GM06990 (cell line): ENCODE measurements around the gene SNTB2.

ENCODE experiments used
- DNase-seq: peaks from one replicate; pipeline ENCODE4 v3.0.0-alpha.2; 2011; ENCODE audit not compliant: insufficient read length; ENCODE audit errors: extremely low read depth
- H3K27me3 ChIP-seq: replicated peaks from 2 replicates; pipeline ENCODE4 v1.6.0; 2011; ENCODE audit warnings: low read length; ENCODE audit not compliant: control insufficient read depth, insufficient read depth
- H3K36me3 ChIP-seq: 2 replicates; pipeline ENCODE4 v1.5.1; 2011; ENCODE audit warnings: low read length; ENCODE audit not compliant: control insufficient read depth, insufficient read depth
- H3K4me3 ChIP-seq: replicated peaks from 2 replicates; pipeline ENCODE4 v1.5.1; 2011; ENCODE audit warnings: low read depth, mild to moderate bottlenecking, control low read depth, low read length
- TF ChIP-seq, protein P1 (sequence below): IDR thresholded peaks from 2 replicates; pipeline ENCODE4 v1.5.1; 2011; ENCODE audit warnings: low read length, control low read depth, mild to moderate bottlenecking, inconsistent platforms; ENCODE audit not compliant: insufficient read depth, poor library complexity, severe bottlenecking

SNTB2 gene

DNA sequence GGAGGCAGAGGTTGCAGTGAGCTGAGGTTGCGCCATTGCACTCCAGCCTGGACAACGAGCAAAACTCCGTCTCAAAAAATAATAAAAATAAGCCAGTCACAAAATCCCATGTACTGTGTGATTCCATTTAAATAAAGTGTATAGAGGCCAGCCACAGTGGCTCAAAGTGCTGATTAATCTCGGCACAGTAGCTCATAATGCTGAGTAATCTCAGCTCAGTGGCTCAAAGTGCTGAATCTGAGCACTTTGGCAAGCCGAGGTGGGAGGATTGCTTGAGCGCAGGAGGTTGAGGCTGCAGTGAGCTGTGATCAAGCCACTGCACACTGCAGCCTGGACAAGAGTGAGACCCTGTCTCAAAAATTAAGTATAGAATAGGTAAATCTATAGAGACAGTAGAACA, 159.7 kb downstream of the SNTB2 start:
- Histone ChIP-seq H3K4me3 (no peak overlapping the region), H3K36me3 (peaks cover 3% of the 10 kb centered on the region), H3K27me3 (no peaks in the 10 kb centered on the region)
- no peak for DNase-seq
- TF ChIP-seq, protein P1, sequence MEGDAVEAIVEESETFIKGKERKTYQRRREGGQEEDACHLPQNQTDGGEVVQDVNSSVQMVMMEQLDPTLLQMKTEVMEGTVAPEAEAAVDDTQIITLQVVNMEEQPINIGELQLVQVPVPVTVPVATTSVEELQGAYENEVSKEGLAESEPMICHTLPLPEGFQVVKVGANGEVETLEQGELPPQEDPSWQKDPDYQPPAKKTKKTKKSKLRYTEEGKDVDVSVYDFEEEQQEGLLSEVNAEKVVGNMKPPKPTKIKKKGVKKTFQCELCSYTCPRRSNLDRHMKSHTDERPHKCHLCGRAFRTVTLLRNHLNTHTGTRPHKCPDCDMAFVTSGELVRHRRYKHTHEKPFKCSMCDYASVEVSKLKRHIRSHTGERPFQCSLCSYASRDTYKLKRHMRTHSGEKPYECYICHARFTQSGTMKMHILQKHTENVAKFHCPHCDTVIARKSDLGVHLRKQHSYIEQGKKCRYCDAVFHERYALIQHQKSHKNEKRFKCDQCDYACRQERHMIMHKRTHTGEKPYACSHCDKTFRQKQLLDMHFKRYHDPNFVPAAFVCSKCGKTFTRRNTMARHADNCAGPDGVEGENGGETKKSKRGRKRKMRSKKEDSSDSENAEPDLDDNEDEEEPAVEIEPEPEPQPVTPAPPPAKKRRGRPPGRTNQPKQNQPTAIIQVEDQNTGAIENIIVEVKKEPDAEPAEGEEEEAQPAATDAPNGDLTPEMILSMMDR: no peak

DNA sequence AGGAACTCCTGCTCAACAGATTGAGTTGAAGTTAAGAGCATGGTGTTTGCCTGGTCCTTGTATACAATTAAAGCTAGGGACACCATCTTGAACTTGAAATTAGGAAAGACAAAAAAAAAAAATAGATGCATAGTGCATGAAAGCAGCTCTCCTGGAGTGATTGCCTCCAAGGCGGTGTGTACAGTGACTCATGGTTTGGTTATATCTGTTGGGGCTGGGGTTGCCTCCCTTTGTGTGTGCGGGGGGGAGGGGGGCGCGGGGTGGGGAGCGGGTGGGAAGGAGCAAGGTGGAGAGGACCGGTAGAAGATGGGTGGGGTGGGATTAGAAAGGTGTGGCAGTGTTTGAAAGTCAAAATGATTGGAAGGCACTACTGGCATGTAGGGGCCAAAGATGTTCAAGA, 161.3 kb downstream of the SNTB2 start:
- DNase-seq: no peak
- Histone ChIP-seq H3K36me3 (peaks cover 4% of the 10 kb centered on the region), H3K4me3 (no peak overlapping the region), H3K27me3 (no peaks in the 10 kb centered on the region)
- TF ChIP-seq, protein P1: no peak

DNA sequence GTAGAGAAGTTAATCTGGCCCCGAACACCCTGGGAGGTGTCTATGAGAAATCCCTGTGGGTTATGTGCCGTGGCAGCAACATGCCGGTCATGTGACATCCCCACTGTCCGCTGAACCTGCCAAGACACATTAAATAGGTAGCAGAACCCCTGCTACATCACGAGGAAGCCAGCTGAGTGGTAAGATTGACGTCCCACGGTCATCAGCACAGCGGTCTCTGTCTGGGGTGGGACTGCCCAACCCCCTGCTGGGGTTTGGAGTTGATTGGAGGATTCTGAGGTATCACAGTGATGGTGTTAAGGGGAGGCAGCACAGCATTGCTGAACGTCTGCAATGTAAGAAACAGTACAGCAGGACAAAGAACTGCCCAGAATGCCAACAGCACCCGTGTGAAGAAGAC, 162.6 kb downstream of the SNTB2 start:
- Histone ChIP-seq H3K4me3 (no peak overlapping the region), H3K27me3 (no peaks in the 10 kb centered on the region), H3K36me3 (peaks cover 3% of the 10 kb centered on the region)
- TF ChIP-seq, protein P1: no peak
- no peak for DNase-seq

DNA sequence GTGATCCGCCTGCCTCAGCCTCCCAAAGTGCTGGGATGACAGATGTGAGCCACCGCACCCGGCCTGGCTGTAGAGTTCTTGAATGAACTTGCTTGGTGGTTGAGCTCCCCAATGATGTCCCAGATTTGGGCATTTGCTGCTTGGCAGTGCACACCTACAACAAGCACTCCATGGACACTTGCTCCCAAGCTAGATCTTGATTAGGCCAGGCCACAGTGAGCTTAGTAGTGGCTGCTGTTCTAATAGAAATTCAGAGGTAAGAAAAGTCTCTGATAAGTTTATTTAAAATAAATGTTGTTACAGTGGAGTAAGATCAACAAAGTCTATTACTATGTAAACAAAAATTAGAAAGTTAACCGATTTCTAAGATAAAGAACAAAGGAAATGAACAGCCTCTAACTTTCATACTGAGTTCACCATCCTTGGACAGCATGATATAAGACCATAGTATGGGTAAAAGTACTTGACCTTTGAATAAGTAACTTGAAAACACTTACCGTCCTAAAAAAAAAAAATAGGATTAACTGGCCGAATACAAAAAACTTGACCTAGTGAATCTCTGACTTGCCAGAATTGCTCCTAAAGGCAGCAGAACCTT, 163.7 kb downstream of the SNTB2 start:
- Histone ChIP-seq H3K27me3 (no peaks in the 10 kb centered on the region), H3K4me3 (no peak overlapping the region), H3K36me3 (peaks cover 3% of the 10 kb centered on the region)
- TF ChIP-seq, protein P1: no peak
- DNase-seq: no peak

- Histone ChIP-seq H3K27me3 (no peaks in the 10 kb centered on the region), H3K4me3 (no peak within 1 kb of the TSS), H3K36me3 (peaks cover 3% of the 10 kb centered on the region)
- no peak for DNase-seq
- TF ChIP-seq, protein P1: no peak
Observed at GRCh38 chr16:69351309-69352027, 164.5 kb downstream of the SNTB2 start, which contains the start of gene TMED6. Gene TMED6 (minus strand): TSS chr16:69351786. CDS start chr16:69351753, 33 bp downstream.
